ENCODE results near the gene ZC3H6. TPM values are rescaled to one million over a fixed set of nuclear protein-coding genes. Genes with fewer than 3 reads are reported as not detected.

ZC3H6 gene
- total and polyA plus RNA-seq, 2 of the 13 experiments (the other 11 are each of a cell fraction or from before 2014, with no cell fraction given), result 0.71 to 0.93 TPM

GRCh38 chr2:112275311-112275886, at the start of gene ZC3H6 (continued):
- peak; percentile 50; the same call in 1 of the 2 replicates for TF ChIP-seq KIAA2018 (CRISPR knock-in tag; IDR thresholded peaks at IDR 0.05; ENCODE audit: borderline replicate concordance)
- peak; percentile 97 for TF ChIP-seq CBFB (CRISPR knock-in tag; IDR thresholded peaks at IDR 0.05)
- TF ChIP-seq SRSF9 (IDR thresholded peaks at IDR 0.05; ENCODE audit: borderline replicate concordance, insufficient read depth, low read depth, low read length, poor library complexity, severe bottlenecking), result no peak
- TF ChIP-seq NFIB (CRISPR knock-in tag; IDR thresholded peaks at IDR 0.05; ENCODE audit: borderline replicate concordance), result no peak
- TF ChIP-seq PRMT3 (CRISPR knock-in tag; IDR thresholded peaks at IDR 0.05; ENCODE audit: borderline replicate concordance, low read depth), result peak; percentile 98
- TF ChIP-seq ZNF496 (CRISPR knock-in tag; IDR thresholded peaks at IDR 0.05; ENCODE audit: insufficient replicate concordance), result no peak
- peak; percentile 77; the same call in 1 of the 2 replicates for TF ChIP-seq SOX5 (CRISPR knock-in tag; IDR thresholded peaks at IDR 0.05; ENCODE audit: borderline replicate concordance)
- peak; percentile 50; the same call in 1 of the 2 replicates for TF ChIP-seq NCOR1 (IDR thresholded peaks at IDR 0.05; ENCODE audit: borderline replicate concordance, low read length)
- peak; percentile 77 for TF ChIP-seq HNF4G (IDR thresholded peaks at IDR 0.05; ENCODE audit: borderline replicate concordance, low read depth, low read length)
- peak; percentile 93 for TF ChIP-seq HNF4G (CRISPR knock-in tag; IDR thresholded peaks at IDR 0.05; ENCODE audit: borderline replicate concordance, low read depth)
- TF ChIP-seq AHDC1 (CRISPR knock-in tag; IDR thresholded peaks at IDR 0.05; ENCODE audit: borderline replicate concordance), result peak; percentile 78
- peak; percentile 81; the same call in 1 of the 2 replicates for TF ChIP-seq TGIF2 (CRISPR knock-in tag; IDR thresholded peaks at IDR 0.05)
- 0 out of 2 replicates have a peak, but pooled peaks have one; percentile 33 for TF ChIP-seq HBP1 (CRISPR knock-in tag; IDR thresholded peaks at IDR 0.05; ENCODE audit: low read depth)
